ENCODE measurements around the gene LEMD1.

LEMD1 gene

GRCh38 chr1:205443585-205444299 lies 21.9 kb upstream of the LEMD1 start:
- TF ChIP-seq ESRRG (CRISPR knock-in tag; IDR thresholded peaks at IDR 0.05): no peak
- no peak for TF ChIP-seq BACH2 (CRISPR knock-in tag; IDR thresholded peaks at IDR 0.05; ENCODE audit: borderline replicate concordance)
- TF ChIP-seq CSDC2 (CRISPR knock-in tag; IDR thresholded peaks at IDR 0.05): no peak
- TF ChIP-seq ZFP3 (CRISPR knock-in tag; IDR thresholded peaks at IDR 0.05): no peak
- TF ChIP-seq GLIS3 (CRISPR knock-in tag; IDR thresholded peaks at IDR 0.05): no peak
- TF ChIP-seq ZFP30 (CRISPR knock-in tag; IDR thresholded peaks at IDR 0.05): no peak
- no peak for TF ChIP-seq TOX (CRISPR knock-in tag; IDR thresholded peaks at IDR 0.05; ENCODE audit: borderline replicate concordance)
- no peak for ATAC-seq

- no peak for ATAC-seq
- TF ChIP-seq ESRRG (CRISPR knock-in tag; IDR thresholded peaks at IDR 0.05) (no peak), TSHZ2 (CRISPR knock-in tag; IDR thresholded peaks at IDR 0.05) (no peak), ARNTL (CRISPR knock-in tag; IDR thresholded peaks at IDR 0.05; ENCODE audit: borderline replicate concordance, low read depth) (no peak), CSRNP3 (CRISPR knock-in tag; IDR thresholded peaks at IDR 0.05) (no peak), SNAI2 (CRISPR knock-in tag; IDR thresholded peaks at IDR 0.05) (no peak), RARB (CRISPR knock-in tag; IDR thresholded peaks at IDR 0.05) (no peak), ZFP30 (CRISPR knock-in tag; IDR thresholded peaks at IDR 0.05) (no peak), ZFP3 (CRISPR knock-in tag; IDR thresholded peaks at IDR 0.05) (no peak), POU6F1 (CRISPR knock-in tag; IDR thresholded peaks at IDR 0.05; ENCODE audit: borderline replicate concordance, low read depth) (no peak), ZNF565 (CRISPR knock-in tag; conservative IDR thresholded peaks at IDR 0.05; ENCODE audit: low read depth) (no peak), TOX (CRISPR knock-in tag; IDR thresholded peaks at IDR 0.05; ENCODE audit: borderline replicate concordance) (no peak), TCF4 (CRISPR knock-in tag; IDR thresholded peaks at IDR 0.05; ENCODE audit: borderline replicate concordance) (no peak), ZNF8 (CRISPR knock-in tag; IDR thresholded peaks at IDR 0.05) (no peak), CREB5 (CRISPR knock-in tag; IDR thresholded peaks at IDR 0.05; ENCODE audit: low read depth) (no peak), ZNF70 (CRISPR knock-in tag; IDR thresholded peaks at IDR 0.05) (no peak)
Observed at GRCh38 chr1:205442051-205442725, 20.3 kb upstream of the LEMD1 start.

- ATAC-seq: no peak
- no peak for TF ChIP-seq POU6F1 (CRISPR knock-in tag; IDR thresholded peaks at IDR 0.05; ENCODE audit: borderline replicate concordance, low read depth)
- TF ChIP-seq TCF4 (CRISPR knock-in tag; IDR thresholded peaks at IDR 0.05; ENCODE audit: borderline replicate concordance): no peak
- TF ChIP-seq ZNF70 (CRISPR knock-in tag; IDR thresholded peaks at IDR 0.05): no peak
Observed at GRCh38 chr1:205441716-205442050, 19.8 kb upstream of the LEMD1 start.

GRCh38 chr1:205441318-205441633 lies 19.4 kb upstream of the LEMD1 start:
- ATAC-seq: no peak
- TF ChIP-seq GLIS3 (CRISPR knock-in tag; IDR thresholded peaks at IDR 0.05) (no peak), POU6F1 (CRISPR knock-in tag; IDR thresholded peaks at IDR 0.05; ENCODE audit: borderline replicate concordance, low read depth) (no peak), CSRNP3 (CRISPR knock-in tag; IDR thresholded peaks at IDR 0.05) (no peak), ZNF70 (CRISPR knock-in tag; IDR thresholded peaks at IDR 0.05) (no peak), ZFP30 (CRISPR knock-in tag; IDR thresholded peaks at IDR 0.05) (no peak), BACH2 (CRISPR knock-in tag; IDR thresholded peaks at IDR 0.05; ENCODE audit: borderline replicate concordance) (no peak), RARB (CRISPR knock-in tag; IDR thresholded peaks at IDR 0.05) (no peak), ZC3H10 (CRISPR knock-in tag; IDR thresholded peaks at IDR 0.05) (no peak), ZNF8 (CRISPR knock-in tag; IDR thresholded peaks at IDR 0.05) (no peak), TCF4 (CRISPR knock-in tag; IDR thresholded peaks at IDR 0.05; ENCODE audit: borderline replicate concordance) (no peak), OSR1 (CRISPR knock-in tag; IDR thresholded peaks at IDR 0.05) (no peak), TOX (CRISPR knock-in tag; IDR thresholded peaks at IDR 0.05; ENCODE audit: borderline replicate concordance) (no peak)

Data from SK-N-SH treated with all-trans-retinoic acid at 6 μM for 48 hours (cell line).